DMS153 (cell line): ENCODE results near the gene TAOK3.
"Not testable (repeated sequence)": the region's sequence is repeated elsewhere in the genome, so short reads cannot be mapped to it uniquely, and the experiment has no call there.

Source experiments
- DNase-seq: peaks from one replicate; lab custom pipeline; 2025; lab: John Stamatoyannopoulos, UW

TAOK3 gene

DNA sequence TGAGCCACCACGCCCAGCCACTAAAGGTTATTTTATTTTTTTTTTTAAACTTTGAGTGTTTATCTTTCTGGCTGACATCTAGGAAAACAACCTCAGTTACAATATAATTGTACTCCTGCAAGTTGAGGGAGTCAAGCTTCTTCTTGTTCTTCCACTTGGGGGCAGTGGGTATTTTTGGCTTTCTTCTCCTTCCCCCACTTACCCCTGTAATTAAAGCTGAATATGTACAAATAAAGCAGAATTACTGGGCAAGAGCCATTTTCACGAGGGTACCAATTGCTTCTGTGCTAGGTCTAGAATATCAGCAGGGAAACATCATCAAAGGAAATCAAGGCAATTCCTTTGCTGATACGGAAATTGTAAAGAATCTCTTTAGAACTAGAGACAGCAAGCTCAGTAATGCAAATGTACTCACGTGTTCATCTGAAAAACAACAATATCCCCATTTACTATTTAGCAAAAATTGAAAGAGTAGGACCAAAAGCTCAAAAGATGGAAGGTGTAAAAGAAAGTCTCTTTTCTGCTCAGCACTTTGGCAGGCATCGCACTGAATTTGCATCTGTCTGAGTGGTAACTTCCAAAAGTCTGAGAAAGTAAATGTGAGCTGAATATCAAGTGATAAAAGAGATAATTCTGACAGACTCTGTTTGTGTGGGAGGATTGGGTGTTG is 72.8 kb downstream of the TAOK3 start:
- DNase-seq = no peak

DNA sequence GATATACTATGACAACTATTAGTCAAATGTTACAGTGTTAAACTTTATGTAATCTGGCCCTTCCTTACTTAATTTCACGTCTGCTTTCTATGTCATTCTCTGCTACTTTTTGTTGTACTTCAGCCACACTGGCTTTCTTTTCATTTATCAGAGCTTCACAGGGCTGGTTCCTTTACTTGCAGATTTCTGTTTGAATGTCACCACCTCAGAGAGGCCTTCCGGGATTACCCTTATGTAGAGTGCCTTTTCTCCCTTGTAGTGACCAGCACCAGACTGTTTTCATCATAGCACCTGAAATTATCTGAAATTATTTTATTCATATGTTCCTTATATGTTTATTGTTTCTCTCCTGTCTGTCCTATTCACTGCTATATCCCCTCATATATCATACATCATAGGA is 75.4 kb downstream of the TAOK3 start:
- no peak for DNase-seq

DNA sequence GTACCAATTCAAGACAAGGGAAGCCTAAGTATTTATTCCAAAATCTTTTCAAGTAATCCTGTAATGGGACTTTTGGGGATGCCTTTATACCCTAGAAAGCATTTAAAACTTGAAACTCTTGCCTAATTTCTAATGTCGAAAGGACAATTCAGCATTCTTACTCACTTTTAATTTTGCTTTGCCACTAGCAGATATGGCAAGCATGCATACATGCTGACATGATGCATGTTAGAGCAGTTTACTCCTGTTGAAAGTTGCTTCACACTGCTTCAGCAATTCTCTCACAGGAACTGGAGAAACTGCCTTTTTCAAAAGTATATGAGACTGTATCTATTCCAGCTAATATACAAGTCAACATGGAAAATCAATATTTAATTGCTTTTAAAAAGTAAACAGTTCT is 79.9 kb downstream of the TAOK3 start:
- no peak for DNase-seq

DNA sequence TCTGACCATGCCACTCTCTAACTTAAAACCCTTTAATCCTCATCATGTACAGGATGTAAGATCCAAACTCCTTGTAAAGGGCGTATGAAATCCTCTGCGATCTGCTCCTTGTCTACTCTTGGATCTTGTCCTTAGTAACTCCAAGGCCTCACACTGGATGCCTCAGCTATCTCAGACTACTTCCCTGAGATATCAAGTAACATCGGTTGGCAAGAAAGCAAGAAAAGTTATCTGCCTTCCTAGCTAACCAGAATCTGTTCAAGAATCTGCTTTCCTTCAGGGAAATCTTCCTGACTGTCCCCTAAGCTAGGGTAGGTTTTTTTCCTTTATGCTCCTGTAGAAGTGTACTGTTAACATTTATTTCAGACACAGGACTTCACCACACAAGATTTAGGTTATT is 82.6 kb downstream of the TAOK3 start:
- DNase-seq = no peak

DNA sequence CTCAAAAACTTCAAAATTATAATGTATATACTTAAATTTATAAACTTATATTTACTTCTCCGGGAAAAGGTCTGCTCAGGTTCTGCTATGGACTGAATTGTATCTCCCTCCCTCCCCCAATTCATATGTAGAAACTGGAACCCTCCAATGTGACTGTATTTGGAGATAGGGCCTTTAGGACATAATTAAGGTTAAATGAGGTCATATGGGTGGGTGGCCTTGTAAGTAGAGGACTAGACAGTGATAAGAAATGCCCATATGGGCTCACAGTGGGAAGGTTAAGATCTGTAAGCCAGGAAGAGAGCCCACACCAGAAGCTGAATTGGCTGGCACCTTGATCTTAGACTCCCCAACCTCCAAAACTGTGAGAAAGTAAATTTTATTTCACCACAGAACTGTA is 84.5 kb downstream of the TAOK3 start:
- DNase-seq = no peak

DNA sequence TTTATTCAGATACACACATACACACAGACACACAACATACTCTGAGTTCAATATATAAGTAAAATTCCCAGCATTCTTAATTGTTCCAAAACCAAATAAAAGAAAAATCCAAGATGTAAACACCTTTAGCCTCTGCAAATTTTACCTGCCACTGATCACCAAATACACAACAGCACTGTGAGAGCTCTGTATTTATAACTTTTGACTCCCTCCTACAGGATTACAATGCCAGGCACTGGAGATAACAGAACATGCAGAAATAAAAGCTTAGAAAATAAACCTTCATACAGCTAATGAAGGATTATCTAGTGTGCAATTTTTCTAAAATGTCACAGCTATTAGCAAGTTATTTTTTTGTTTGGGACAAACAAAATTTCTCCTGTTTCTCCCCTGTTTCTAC is 85.0 kb downstream of the TAOK3 start:
- no peak for DNase-seq

DNA sequence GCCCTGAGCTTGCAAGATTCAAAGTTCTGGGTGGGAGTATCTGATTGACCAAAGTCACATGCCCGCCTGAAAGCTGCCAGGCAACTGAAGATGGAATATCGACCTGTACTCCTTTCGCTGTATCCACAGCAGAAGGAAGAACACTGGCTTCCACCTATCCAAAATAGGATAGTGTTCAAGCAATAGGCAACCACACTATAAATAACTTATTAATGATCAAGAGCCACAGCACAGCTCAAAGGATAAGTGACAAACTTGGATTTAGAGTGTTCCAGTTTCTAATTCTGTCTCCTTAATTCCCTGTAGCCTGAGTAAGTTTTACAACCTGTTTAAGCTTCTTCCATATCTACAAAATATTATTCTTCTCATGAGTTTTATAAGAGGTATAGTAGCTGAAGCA is 89.9 kb downstream of the TAOK3 start:
- no peak for DNase-seq

DNA sequence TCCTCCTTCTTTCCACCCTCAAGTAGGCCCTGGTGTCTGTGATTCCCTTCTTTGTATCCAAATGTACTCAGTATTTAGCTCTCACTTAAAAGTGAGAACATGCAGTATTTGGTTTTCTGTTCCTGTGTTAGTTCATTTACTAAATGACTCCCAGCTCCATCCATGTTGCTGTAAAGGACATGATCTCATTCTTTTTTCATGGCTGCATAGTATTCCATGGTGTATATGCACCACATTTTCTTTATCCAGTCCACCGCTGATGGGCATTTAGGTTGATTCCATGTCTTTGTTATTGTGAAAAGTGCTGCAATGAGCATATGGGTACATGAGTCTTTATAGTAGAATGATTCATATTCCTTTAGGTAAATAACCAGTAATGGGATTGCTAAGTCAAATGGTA is 94.4 kb downstream of the TAOK3 start:
- not testable (repeated sequence) for DNase-seq

DNA sequence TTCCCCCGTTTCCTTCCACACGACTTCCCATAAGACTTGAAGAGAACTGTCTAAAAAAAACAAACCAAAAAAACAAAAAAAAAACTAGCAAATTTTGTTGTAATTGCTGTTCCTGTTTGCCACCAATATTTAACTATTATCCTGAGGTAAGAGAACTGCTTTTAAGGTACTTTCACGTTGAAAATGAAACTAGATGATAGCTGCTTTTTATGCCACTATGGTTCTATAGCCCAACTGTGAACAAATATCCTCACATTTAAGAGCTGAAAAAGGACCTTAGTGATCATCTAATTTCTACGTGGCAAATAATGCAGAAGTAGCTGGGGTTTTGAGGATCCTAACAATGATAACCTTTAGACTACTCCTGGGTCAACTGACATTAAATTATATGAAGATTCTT is 98.6 kb downstream of the TAOK3 start:
- DNase-seq = no peak

DNA sequence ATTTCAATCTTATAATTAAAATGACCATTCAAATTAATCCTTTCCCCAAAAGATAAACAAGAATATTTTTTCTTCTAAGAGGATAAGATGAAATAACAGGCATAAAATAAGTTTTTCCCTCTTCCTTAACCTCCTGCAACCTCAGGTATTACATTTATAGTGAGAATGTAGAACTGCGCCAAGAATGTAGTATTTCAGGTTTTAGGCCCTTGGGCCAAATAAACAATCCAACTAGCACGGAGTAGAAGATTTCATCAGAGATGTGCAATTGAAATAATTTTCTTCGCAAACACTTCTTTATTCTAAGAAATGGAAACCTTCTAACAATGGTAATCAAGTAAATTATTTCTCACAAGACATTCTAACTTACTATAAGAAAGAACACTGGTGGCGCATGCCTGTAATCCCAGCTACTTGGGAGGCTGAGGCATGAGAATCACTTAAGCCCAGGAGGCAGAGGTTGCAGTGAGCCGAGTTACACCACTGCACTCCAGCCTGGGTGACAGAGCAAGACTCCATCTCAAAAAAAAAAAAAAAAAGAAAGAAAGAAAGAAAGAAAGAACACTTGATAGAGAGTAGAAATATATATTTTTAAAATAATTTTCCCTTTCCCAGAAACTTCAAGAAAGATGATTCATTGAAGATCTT is 100.8 kb downstream of the TAOK3 start:
- DNase-seq = no peak

DNA sequence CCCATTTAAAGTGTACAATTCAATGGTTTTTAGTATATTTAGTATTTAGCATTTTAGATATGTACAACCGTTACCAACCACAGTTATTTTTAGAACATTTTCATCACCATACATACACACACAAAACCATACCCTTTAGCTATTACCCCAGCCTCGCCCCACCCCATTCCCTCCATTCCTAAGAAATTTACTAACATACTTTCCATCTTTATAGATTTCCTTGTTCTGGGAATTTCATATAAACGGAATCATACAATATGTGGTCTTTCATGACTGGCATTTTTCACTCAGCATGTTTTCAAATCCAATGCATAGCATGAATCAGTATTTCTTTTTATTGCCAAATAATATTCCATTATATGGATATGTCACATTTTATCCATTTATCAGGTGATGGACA is 101.5 kb downstream of the TAOK3 start:
- no peak for DNase-seq

DNA sequence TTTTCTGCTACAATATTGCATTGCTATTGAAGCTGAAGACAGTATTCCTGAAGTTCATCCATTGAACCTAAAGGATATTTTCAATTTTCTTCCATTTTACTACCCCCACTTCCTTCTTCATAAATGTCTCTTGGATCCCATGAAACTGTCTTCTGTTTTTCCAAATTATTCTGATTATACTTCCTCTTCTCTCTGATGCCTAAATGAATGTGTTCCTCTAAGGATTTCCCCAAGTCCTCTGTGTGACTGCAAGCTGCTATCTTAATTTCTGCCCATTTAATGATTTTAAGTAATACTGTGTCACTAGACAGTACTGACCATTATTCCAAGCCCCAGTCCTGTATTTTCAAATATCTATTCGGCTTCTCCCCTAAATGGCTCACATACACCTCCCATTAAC is 102.9 kb downstream of the TAOK3 start:
- DNase-seq = no peak

DNA sequence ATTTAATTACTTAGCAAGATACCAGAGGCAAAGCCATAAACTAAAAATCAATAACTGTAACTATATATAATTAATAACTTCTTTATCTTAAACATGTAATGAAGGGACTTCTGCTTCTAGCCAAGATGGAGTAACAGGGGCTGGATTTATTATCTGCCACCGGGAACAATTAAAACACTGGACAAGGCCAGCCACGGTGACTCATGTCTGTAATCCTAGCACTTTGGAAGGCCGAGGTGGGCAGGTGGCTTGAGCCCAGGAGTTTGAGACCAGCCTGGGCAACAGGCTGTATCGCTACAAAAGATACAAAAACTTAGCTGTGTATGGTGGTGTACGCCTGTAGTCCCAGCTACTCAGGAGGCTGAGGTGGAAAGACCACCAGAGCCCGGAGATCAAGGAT is 113.6 kb downstream of the TAOK3 start:
- no peak for DNase-seq

DNA sequence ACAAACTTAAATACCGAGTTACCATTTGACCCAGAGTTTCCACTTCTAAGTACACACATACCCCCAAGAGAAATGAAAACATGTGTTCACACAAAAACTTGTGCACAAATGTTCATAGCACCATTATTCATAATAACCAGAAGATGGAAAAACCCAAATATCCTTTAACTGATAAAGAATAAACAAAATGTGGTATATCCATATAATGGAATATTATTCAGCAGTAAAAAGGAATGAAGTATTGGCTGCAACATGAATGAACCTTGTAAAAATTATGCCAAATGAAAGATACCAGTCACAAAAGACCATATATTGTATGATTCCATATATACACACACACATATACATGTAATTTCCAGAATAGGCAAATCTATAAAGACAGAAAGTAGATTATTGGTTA is 116.4 kb downstream of the TAOK3 start:
- DNase-seq = no peak

DNA sequence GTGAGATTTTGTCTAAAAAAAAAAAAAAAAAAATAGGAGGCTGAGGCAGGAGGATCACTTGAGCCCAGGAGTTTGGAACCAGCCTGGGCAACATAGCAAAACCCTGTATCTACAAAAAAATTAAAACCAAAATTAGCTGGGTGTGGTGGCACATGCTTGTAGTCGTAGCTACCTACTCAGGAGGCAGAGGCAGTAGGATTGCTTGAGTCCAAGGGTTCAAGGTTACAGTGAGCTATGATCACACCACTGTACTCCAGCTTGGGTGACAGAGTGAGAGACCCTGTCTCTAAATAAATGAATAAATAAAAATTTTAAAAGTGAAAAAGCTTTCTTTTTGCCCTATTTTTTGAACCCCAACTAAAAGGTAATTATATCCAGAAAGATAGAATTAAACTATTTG is 123.2 kb downstream of the TAOK3 start:
- no peak for DNase-seq

DNA sequence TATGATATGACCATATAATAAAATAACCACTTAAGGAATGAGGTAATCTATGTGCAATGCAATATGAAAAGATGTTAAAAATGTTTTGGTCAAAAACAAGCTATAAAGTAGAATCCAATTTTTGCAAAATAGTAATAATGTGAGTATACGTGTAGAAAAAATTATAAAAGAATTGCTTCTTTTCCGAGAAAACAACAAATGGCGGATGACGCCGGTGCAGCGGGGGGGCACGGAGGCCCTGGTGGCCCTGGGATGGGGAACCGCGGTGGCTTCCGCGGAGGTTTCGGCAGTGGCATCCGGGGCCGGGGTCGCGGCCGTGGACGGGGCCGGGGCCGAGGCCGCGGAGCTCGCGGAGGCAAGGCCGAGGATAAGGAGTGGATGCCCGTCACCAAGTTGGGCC is 126.8 kb downstream of the TAOK3 start:
- not testable (repeated sequence) for DNase-seq

DNA sequence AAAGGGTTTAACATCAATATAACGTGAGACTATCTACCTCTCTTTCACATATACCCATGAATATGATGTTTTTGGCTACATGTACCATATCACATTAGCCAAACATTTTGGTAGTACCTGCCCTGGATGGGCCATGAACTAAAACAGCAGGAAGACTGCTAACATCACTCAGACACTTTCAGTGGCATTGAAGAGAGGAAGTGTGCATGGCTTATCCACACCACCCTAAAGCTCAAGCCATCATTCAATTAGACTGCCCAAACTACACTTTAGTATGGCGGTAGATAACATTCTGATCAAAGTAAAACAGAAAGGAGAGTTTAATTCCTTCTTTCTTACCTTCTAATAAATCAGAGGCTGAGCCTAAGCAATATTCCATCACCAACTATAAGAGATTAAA is 133.8 kb downstream of the TAOK3 start:
- DNase-seq = no peak

DNA sequence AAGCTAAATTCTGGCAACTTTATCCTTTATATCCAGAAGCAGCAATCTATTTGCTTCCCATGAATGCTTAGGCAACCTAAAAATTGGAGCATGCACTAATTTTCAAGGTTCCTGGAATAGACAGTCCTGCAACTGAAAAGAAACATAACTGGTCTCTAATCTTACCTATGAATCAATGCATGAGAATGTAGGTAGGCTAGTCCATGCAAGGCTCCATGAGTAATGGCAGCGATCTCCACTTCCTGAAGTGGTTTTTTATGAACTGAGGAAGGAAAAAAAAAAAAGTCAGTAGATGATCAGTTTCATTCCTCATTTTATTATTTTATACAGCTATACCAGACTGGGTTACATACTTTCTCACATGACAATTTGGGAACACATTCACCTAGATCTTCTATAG is 134.8 kb downstream of the TAOK3 start:
- DNase-seq = no peak

DNA sequence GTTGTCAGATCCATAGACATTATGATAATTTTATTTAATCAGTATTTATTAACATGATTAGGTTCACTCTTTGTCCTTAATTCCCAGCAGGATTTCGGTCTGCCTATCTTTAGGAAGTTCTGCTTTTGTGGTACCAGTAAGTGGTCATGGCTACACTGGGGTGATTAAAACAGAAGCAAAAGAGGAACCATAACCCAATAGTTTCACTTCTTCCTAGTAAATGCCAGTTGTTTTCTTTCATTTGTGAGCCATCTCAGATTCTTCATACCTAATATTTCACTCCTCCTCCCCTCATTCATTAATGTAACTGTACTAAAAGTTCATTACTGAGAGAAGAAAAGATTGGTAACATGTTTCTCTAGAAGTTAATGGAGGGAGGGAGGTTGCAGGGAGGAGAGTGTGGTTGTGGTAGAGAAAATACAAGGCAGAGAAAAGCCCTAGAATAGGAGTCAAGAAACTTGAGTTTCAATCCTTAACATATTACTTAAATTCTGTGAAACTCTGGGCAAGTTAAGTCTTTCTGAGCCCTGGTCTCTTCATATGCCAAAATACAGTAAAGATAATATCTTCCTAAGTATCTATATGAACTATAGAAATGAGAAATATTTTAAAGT is 135.5 kb downstream of the TAOK3 start:
- DNase-seq = no peak

DNA sequence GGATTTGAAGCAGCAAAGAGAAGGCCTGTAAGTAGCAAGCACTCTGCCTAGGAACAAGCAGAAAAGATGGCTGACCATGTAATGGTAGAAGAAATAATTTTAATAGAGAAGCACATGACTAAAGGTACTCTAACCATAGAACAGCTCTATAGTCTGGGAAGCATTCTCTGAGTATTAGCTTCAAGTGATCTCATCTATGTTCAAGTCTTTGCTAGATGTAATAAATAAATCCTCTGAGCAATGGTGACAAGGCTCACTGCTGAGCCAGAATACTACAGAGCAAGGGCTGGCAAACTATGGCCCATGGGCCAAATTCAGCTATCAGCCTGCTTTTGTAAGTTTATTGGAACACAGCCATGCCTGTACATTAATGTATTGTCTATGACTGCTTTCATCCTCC is 152.0 kb downstream of the TAOK3 start:
- no peak for DNase-seq

DNA sequence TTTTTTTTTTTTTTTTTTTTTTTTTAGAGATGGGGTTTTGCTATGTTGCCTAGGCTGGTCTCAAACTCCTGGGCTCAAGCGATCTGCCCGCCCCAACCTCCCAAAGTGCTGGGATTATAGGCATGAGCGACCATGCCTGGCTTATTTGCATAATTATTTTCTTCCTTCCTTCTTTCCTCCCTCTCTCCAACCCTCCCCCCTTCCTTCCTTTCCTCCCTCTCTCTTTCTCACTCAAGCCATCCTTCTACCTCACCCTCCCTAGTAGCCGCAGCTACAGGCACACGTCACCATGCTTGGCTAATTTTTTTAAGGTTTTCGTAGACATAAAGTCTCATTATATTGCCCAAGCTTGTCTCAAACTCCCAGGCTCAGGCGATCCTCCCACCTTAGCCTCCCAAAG is 152.9 kb downstream of the TAOK3 start:
- no peak for DNase-seq

DNA sequence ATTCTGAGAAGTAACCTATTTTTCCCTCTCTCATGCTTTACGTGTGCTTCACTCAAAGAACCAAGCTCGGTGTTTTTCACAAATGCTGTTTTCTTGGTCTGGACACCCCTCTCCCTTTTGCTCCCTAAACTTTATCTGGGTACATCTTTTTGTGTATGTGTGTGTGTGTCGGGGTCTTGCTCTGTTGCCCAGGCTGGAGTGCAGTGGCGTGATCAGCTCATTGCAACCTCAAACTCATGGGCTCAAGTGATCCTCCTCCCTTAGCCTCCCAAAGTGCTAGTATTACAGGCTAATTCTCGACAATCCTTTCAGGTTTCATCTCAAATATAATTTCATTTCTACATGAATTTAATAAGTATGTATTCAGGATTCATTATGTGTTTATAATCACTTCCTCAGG is 153.6 kb downstream of the TAOK3 start:
- DNase-seq = no peak

DNA sequence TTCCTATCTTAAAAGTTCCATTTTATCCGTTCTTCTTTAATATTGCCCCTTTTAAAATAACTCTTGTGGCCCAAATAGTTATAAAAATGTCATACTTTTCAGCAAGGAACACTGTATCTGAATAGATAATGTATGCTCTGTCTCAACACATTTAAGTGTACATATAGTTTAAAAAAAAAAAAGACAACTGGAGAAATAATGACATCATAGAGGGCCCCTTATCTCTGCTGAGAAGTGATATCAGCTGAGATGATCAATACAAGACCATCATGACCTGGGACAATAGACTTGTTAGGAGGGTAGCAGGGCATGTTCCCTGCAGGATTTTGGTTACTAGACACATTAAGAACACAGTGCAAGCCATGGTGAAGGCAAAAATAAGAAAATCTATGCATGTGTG is 159.3 kb downstream of the TAOK3 start:
- DNase-seq = no peak

DNA sequence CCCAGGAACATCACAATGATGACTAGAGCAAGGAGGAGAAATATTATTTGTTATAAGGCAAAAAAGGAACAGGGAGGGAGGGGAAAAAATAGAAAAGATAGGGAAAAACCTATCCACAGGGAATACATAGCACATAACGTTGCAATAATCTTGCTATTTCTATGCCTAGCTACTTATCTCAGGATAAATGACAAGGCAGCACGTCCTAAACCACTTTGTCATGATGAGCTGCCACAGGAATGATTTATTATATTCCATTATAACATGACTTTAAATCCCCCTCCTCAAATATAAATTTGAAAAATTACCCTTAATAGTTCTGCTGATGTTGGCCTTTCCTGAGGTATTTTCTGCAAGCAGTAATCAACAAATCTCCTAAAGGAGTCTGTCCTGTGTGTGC is 160.1 kb downstream of the TAOK3 start:
- no peak for DNase-seq
